HepG2 (cell line): Measurements from ENCODE around the gene CARD8. TPM values are rescaled to one million over a fixed set of nuclear protein-coding genes. Genes with fewer than 3 reads are reported as not detected.

Experiments used
- GFI1 ChIP-seq: sonication (generic); formaldehyde crosslinking; IDR thresholded peaks from 2 replicates; pipeline ENCODE4 v1.5.0; 2020; ENCODE audit warnings: missing genetic modification reagents, mild to moderate bottlenecking, borderline replicate concordance
- GMEB1 ChIP-seq: sonication (generic); formaldehyde crosslinking; IDR thresholded peaks from 2 replicates; pipeline ENCODE4 v1.5.1; 2020; ENCODE audit warnings: missing genetic modification reagents, mild to moderate bottlenecking, borderline replicate concordance
- MBNL3 ChIP-seq: fragments of 250-450 bp; sonication (Bioruptor Pico); conservative IDR thresholded peaks from 2 replicates; pipeline ENCODE4 v1.8.0; 2022; ENCODE audit warnings: mild to moderate bottlenecking, inconsistent platforms
- MEIS2 ChIP-seq: sonication (generic); formaldehyde crosslinking; IDR thresholded peaks from 2 replicates; pipeline ENCODE4 v1.9.0; 2021; ENCODE audit warnings: mild to moderate bottlenecking, missing genetic modification reagents
- NFKBIZ ChIP-seq: IDR thresholded peaks from 2 replicates; pipeline ENCODE4 v1.6.1; 2018; ENCODE audit warnings: missing genetic modification reagents, missing compliant biosample characterization
- RFX1 ChIP-seq: fragments of 450-650 bp; IDR thresholded peaks from 2 replicates; pipeline ENCODE4 v1.6.1; 2017
- SMAD3 ChIP-seq: sonication (generic); formaldehyde crosslinking; IDR thresholded peaks from 2 replicates; pipeline ENCODE4 v1.4.0; 2020; ENCODE audit warnings: missing genetic modification reagents
- SPEN ChIP-seq: sonication (generic); formaldehyde crosslinking; IDR thresholded peaks from 2 replicates; pipeline ENCODE4 v1.5.1; 2020; ENCODE audit warnings: low read depth, mild to moderate bottlenecking, missing genetic modification reagents
- TBX2 ChIP-seq: sonication (generic); formaldehyde crosslinking; IDR thresholded peaks from 2 replicates; pipeline ENCODE4 v1.5.0; 2020; ENCODE audit warnings: missing genetic modification reagents, mild to moderate bottlenecking, borderline replicate concordance
- ZBTB49 ChIP-seq: sonication (generic); formaldehyde crosslinking; IDR thresholded peaks from 2 replicates; pipeline ENCODE4 v1.4.0; 2020; ENCODE audit warnings: missing genetic modification reagents, borderline replicate concordance
- ZNF746 ChIP-seq: sonication (generic); formaldehyde crosslinking; IDR thresholded peaks from 2 replicates; pipeline ENCODE4 v1.8.0; 2022; ENCODE audit warnings: mild to moderate bottlenecking, missing genetic modification reagents
- ZNF773 ChIP-seq: sonication (generic); formaldehyde crosslinking; IDR thresholded peaks from 2 replicates; pipeline ENCODE4 v1.4.0; 2020; ENCODE audit warnings: missing genetic modification reagents, borderline replicate concordance
- ZNF776 ChIP-seq: sonication (generic); formaldehyde crosslinking; IDR thresholded peaks from 2 replicates; pipeline ENCODE4 v1.4.0; 2020; ENCODE audit warnings: mild to moderate bottlenecking, missing genetic modification reagents
- ZNF781 ChIP-seq: sonication (generic); formaldehyde crosslinking; IDR thresholded peaks from 2 replicates; pipeline ENCODE4 v1.5.1; 2020; ENCODE audit warnings: borderline replicate concordance, mild to moderate bottlenecking, missing genetic modification reagents; ENCODE audit errors: not compliant biosample characterization
- ZSCAN20 ChIP-seq: sonication (generic); formaldehyde crosslinking; IDR thresholded peaks from 2 replicates; pipeline ENCODE4 v1.4.0; 2020; ENCODE audit warnings: missing genetic modification reagents, mild to moderate bottlenecking, borderline replicate concordance
- ZSCAN21 ChIP-seq: sonication (generic); formaldehyde crosslinking; IDR thresholded peaks from 2 replicates; pipeline ENCODE4 v1.8.0; 2022; ENCODE audit warnings: mild to moderate bottlenecking, missing genetic modification reagents, moderate library complexity, borderline replicate concordance
- ZSCAN31 ChIP-seq: sonication (generic); formaldehyde crosslinking; IDR thresholded peaks from 2 replicates; pipeline ENCODE4 v1.5.0; 2020; ENCODE audit warnings: low read depth, mild to moderate bottlenecking, missing genetic modification reagents
- polyA plus RNA-seq, 8 experiments: library from polyadenylated mRNA; depleted of rRNA in 3 of 8; stranded (reverse) in 7 of 8; unstranded in 1 of 8; fragments of >200 nt; fragmentation: Illumina TruSeq in 4 of 8; extraction: Trizol in 4 of 8; gene quantifications; 2 replicates each; pipeline versions ENCODE4 v1.2.1 to v1.2.3, GENCODE V29; 2011 to 2016; ENCODE audit warnings: low read depth in 4 of 8, missing spikeins in 1 of 8, mixed read lengths in 1 of 8; ENCODE audit not compliant: insufficient read depth in 1 of 8
- total RNA-seq, 5 experiments: library from RNA; depleted of rRNA; stranded (reverse); fragments of >200 nt; fragmentation: Illumina TruSeq; extraction: Trizol; gene quantifications; 2 replicates each; pipeline ENCODE4 v1.2.3, GENCODE V29; 2016; ENCODE audit warnings: low read depth in 1 of 5
- TF ChIP-seq, protein P1 (sequence below): sonication (generic); formaldehyde crosslinking; IDR thresholded peaks from 2 replicates; pipeline ENCODE4 v1.8.0; 2022; ENCODE audit warnings: low read depth, missing genetic modification reagents
- TF ChIP-seq, protein P2 (sequence below): sonication (generic); formaldehyde crosslinking; IDR thresholded peaks from 2 replicates; pipeline ENCODE4 v1.4.0; 2020; ENCODE audit warnings: missing genetic modification reagents

Gene CARD8
- total and polyA plus RNA-seq, 2 of the 13 experiments (the other 11 are each of a cell fraction or from before 2014, with no cell fraction given), result 15.0 to 19.2 TPM

DNA sequence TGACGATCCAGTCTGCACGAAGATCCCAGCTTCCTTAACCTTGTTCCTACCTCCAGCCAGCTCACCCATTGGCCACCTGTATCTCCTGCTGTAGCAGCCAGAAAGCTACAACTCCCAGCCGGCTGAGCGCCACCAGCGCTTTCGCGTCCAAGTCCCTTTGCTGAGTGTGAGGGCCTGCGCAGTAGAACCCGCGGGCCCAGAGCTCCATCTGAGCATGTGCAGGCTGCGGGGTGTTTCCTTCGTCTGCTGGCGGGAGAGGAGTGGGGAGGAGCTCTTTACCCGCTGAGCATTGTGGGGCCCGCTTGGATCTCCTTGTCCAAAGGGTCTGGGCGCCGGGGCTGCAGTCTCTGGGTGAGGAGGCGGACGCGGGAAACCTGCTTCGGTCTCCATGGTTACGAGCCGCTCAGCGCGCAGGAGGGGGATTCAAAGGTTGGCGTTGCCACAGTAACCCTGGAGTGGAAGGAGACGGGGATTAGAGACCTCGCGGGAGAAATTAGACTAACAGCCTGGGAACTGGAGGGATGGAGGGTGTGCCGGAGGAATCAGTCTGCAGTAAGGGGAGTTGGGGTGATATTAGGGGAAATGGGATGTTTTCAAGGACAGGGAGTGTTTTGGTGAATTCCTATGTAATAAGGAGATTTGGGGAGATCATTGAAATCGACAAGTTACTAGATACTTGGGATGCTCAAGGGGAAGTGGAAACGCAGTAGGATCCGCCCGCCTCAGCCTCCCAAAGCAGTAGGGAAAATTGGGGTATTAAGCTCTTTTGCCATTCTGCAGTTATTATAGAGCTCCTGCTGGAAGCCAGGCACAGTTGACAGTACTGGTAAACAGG, 51.7 kb downstream of the CARD8 start (continued):
- TF ChIP-seq ZSCAN20 (CRISPR knock-in tag) (no peak), SMAD3 (CRISPR knock-in tag) (no peak), SPEN (CRISPR knock-in tag) (no peak; the same call in 1 of the 2 replicates), ZSCAN21 (CRISPR knock-in tag) (0 out of 2 replicates have a peak, but pooled peaks have one; percentile 24), GMEB1 (CRISPR knock-in tag) (peak; percentile 52; the same call in 1 of the 2 replicates), TBX2 (CRISPR knock-in tag) (no peak; the same call in 1 of the 2 replicates), ZNF746 (CRISPR knock-in tag) (no peak), RFX1 (peak; percentile 83), ZNF773 (no peak), ZBTB49 (CRISPR knock-in tag) (no peak), MEIS2 (CRISPR knock-in tag) (no peak), ZNF781 (CRISPR knock-in tag) (no peak), ZSCAN31 (CRISPR knock-in tag) (peak; percentile 74), MBNL3 (CRISPR knock-in tag) (no peak), ZNF776 (CRISPR knock-in tag) (no peak), GFI1 (CRISPR knock-in tag) (no peak; the same call in 1 of the 2 replicates), NFKBIZ (CRISPR knock-in tag) (no peak)
- TF ChIP-seq, protein P1, sequence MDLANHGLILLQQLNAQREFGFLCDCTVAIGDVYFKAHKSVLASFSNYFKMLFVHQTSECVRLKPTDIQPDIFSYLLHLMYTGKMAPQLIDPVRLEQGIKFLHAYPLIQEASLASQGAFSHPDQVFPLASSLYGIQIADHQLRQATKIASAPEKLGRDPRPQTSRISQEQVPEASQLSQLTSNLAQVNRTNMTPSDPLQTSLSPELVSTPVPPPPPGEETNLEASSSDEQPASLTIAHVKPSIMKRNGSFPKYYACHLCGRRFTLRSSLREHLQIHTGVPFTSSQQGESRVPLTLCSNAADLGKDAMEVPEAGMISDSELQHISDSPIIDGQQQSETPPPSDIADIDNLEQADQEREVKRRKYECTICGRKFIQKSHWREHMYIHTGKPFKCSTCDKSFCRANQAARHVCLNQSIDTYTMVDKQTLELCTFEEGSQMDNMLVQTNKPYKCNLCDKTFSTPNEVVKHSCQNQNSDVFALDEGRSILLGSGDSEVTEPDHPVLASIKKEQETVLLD, result no peak
- TF ChIP-seq, protein P2, sequence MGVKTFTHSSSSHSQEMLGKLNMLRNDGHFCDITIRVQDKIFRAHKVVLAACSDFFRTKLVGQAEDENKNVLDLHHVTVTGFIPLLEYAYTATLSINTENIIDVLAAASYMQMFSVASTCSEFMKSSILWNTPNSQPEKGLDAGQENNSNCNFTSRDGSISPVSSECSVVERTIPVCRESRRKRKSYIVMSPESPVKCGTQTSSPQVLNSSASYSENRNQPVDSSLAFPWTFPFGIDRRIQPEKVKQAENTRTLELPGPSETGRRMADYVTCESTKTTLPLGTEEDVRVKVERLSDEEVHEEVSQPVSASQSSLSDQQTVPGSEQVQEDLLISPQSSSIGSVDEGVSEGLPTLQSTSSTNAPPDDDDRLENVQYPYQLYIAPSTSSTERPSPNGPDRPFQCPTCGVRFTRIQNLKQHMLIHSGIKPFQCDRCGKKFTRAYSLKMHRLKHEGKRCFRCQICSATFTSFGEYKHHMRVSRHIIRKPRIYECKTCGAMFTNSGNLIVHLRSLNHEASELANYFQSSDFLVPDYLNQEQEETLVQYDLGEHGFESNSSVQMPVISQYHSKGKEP (CRISPR knock-in tag), result no peak
